Activated CD4-positive, alpha-beta memory T cell treated with anti-CD3 and anti-CD28 coated beads, Interleukin-2, amount 10 ng/mL, durations not matched to agents 7 days and 5 days (primary cell): ENCODE data around the gene COG2. TPM values are rescaled to one million over a fixed set of nuclear protein-coding genes. Genes with fewer than 3 reads are reported as not detected.
"Not testable (repeated sequence)": the region's sequence is repeated elsewhere in the genome, so short reads cannot be mapped to it uniquely, and the experiment has no call there.

Experiments used
- CTCF ChIA-PET: fragments of 350-600 bp; sonication (Branson Sonifier 250); formaldehyde crosslinking; loops from one replicate; lab custom pipeline; 2021; ENCODE audit warnings: antibody characterized with exemption, inconsistent platforms; lab: Charles Lee
- POLR2A ChIA-PET: fragments of 350-600 bp; sonication (Branson Sonifier 250); formaldehyde crosslinking; loops from one replicate; lab custom pipeline; 2021; ENCODE audit warnings: antibody characterized with exemption; lab: Charles Lee
- DNase-seq: peaks from one replicate; pipeline ENCODE4 v3.0.0-alpha.2; 2020
- H3K27ac Mint-ChIP-seq: one replicate; pipeline ENCODE4 v1.8.0; 2021; ENCODE audit warnings: mild to moderate bottlenecking, mixed read lengths
- H3K27me3 Mint-ChIP-seq: one replicate; pipeline ENCODE4 v1.8.0; 2021; ENCODE audit warnings: mixed read lengths
- H3K36me3 Mint-ChIP-seq: one replicate; pipeline ENCODE4 v1.8.0; 2021; ENCODE audit warnings: low read depth, mixed read lengths
- H3K4me1 Mint-ChIP-seq: one replicate; pipeline ENCODE4 v1.8.0; 2021; ENCODE audit warnings: mixed read lengths
- H3K4me3 Mint-ChIP-seq: one replicate; pipeline ENCODE4 v1.8.0; 2021; ENCODE audit warnings: mild to moderate bottlenecking, mixed read lengths
- H3K9me3 Mint-ChIP-seq: one replicate; pipeline ENCODE4 v1.8.0; 2021; ENCODE audit warnings: mixed read lengths
- total RNA-seq, 2 experiments: library from RNA; stranded (reverse); gene quantifications; one replicate each; pipeline ENCODE4 v1.2.3, GENCODE V29; 2021

The COG2 gene
- total RNA-seq, 2 experiments from 2014 or later = 22.3 to 29.1 TPM

DNA sequence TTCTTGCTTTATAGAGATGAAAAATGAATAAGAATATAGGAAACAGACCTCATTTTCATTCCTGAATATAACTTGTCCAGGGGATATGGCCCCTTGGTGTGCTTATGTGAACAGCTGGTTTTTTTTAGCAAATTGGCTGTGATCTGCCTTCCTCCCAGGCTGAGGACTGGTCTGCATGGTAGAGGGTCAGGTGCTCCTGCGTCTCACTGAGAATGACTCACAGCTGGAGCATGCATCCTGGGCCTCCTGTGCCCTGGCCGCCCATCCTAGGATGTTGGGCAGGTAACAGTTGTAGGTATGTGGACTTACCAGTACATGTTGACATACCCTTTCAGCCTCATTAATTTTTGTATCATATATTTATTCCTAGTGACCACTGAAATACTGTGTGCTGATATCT lies 41.9 kb downstream of the COG2 start:
- Mint-ChIP-seq H3K27ac (no peak overlapping the region), H3K4me1 (peaks cover 17% of the 10 kb centered on the region), H3K4me3 (no peak overlapping the region), H3K9me3 (no peaks in the 10 kb centered on the region), H3K36me3 (peaks cover 50% of the 10 kb centered on the region), H3K27me3 (no peaks in the 10 kb centered on the region)
- DNase-seq = no peak
- POLR2A ChIA-PET = no interaction called here
- CTCF ChIA-PET = no interaction called here

DNA sequence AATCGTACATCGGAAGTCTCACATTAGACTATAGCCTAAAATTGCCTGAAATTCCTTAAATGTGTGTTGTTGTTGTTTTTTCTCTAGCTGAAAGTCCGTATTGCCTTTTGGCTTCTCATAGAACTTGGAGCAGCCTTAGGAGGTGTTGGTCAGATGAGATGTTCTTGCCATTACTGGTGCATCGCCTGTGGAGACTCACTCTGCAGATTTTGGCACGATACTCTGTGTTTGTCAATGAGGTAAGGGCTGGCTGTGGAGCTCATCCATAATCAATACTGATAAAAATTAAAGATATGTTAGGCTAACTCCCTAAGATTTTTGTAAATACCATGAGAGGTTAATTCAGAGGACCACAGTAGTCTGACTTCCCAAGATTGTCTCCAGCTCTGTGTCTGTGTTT lies 42.7 kb downstream of the COG2 start:
- Mint-ChIP-seq H3K27ac (no peak overlapping the region), H3K4me1 (peaks cover 17% of the 10 kb centered on the region), H3K36me3 (peaks cover 54% of the 10 kb centered on the region), H3K27me3 (no peaks in the 10 kb centered on the region), H3K9me3 (no peaks in the 10 kb centered on the region), H3K4me3 (no peak overlapping the region)
- ChIA-PET POLR2A (no interaction called here), CTCF (interaction anchor here (0.6 kb wide), 1 partner anchor 23 kb away, joined by 3 read pairs; no protein-coding TSS in a partner anchor)
- DNase-seq = no peak

DNA sequence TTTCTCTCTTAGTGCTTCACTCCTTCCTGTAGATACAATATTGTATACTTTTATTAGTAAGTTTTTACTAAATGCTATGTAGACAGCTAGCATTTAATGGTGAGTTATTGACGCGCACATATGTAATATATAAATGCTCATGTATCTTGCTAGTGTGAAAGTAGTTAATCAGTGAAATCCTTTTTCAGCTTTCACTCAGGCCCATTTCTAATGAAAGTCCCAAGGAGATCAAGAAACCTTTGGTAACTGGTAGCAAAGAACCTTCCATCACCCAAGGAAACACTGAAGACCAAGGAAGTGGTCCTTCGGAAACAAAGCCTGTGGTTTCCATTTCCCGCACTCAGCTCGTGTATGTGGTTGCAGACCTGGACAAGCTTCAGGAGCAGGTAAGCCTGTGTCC lies 44.5 kb downstream of the COG2 start:
- Mint-ChIP-seq H3K4me3 (no peak overlapping the region), H3K4me1 (peaks cover 13% of the 10 kb centered on the region), H3K36me3 (peaks cover 60% of the 10 kb centered on the region), H3K27ac (no peak overlapping the region), H3K27me3 (no peaks in the 10 kb centered on the region), H3K9me3 (no peaks in the 10 kb centered on the region)
- DNase-seq = no peak
- ChIA-PET POLR2A (no interaction called here), CTCF (no interaction called here)

DNA sequence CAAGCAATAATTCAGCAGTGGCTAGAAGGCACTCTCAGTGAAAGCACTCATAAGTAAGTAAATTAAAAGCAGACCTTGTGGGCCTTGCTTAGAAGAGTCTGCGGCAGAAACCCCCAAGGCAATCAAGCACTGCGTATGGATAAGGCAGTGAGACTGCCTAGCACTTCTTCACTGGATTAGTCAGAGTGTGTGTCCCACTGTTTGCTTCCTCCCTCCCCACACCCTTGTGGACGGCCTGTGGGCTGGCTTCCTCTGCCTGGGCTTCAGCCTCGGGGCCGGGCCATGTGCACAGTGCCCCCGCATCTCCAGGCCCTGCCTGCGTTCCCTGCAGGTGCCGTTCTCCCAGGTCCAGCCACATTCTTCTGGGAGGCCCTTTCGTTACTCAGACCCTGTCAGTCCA lies 47.8 kb downstream of the COG2 start:
- Mint-ChIP-seq H3K27ac (no peak overlapping the region), H3K9me3 (no peaks in the 10 kb centered on the region), H3K36me3 (peaks cover 52% of the 10 kb centered on the region), H3K27me3 (no peaks in the 10 kb centered on the region), H3K4me1 (peaks cover 1% of the 10 kb centered on the region), H3K4me3 (no peak overlapping the region)
- no peak for DNase-seq
- ChIA-PET CTCF (no interaction called here), POLR2A (no interaction called here)

DNA sequence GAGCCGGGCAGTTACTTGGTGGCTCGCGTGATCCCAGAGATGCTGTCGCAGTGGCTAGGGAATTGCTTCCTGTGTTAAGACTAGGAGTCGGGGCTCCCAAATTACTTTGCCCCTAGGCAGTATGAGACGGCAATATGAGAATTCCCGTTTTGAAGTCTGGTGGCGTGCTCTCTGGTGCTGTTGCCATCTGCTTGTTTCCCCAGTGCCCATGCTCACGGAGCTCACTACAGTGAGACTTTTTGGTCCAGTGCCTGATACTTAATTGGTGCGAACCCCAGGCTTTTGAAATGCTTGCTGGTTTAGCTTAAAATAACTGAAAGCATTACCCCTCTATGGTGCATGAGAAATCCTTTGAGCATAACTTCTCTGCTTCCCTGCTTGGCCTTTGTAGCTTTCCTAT lies 49.3 kb downstream of the COG2 start:
- H3K36me3 Mint-ChIP-seq = peaks cover 45% of the 10 kb centered on the region
- ChIA-PET CTCF (no interaction called here), POLR2A (interaction anchor here (0.6 kb wide), 1 partner anchor 30 kb away, joined by 3 read pairs; no protein-coding TSS in a partner anchor)
- no peak overlapping the region for H3K27ac Mint-ChIP-seq
- no peaks in the 10 kb centered on the region for H3K9me3 Mint-ChIP-seq
- DNase-seq = no peak
- no peaks in the 10 kb centered on the region for H3K27me3 Mint-ChIP-seq
- H3K4me1 Mint-ChIP-seq = peaks cover 4% of the 10 kb centered on the region
- H3K4me3 Mint-ChIP-seq = no peak overlapping the region

DNA sequence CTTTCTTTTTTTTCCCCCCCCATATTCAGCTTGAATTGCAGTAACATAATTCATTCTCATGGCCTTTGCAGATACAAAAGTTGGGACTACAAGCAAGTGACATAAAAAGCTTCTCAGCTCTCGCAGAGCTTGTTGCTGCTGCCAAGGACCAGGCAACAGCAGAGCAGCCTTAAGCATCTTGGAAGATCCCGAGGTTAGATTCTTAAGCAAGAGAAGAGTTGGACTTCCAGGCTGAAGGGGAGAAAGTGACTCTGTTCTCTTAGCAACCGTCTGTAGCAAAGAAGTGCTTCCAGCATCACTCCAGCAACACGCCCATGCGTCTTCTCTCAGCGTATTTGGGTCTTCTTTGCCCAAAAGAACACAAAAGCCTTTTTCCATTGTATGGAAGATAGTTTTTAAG lies 50.9 kb downstream of the COG2 start:
- Mint-ChIP-seq H3K4me1 (peaks cover 4% of the 10 kb centered on the region), H3K36me3 (peaks cover 35% of the 10 kb centered on the region), H3K27me3 (no peaks in the 10 kb centered on the region), H3K27ac (no peak overlapping the region), H3K9me3 (no peaks in the 10 kb centered on the region), H3K4me3 (no peak overlapping the region)
- DNase-seq = no peak
- ChIA-PET CTCF (no interaction called here), POLR2A (interaction anchor here (0.8 kb wide), 1 partner anchor 280 kb away, joined by 3 read pairs; no protein-coding TSS in a partner anchor)

DNA sequence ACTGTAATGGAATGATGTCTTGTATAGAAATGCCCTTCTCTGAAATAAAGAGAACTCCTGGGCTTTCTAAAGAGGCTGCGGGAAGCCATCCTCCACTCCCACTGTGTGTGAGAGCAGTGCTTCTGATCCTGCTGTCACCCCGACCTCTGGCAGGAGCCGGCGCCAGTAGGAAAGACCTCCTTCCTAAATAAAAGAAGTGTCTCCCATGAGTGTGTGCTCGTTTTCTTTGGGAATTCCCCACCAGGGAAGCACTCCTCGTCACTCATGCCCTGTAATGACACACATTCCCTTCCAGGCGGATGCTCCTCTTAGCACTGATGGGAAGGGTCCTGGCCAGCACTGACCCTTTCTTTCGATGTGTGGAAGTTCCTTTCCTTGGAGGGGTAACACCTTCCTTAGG lies 51.5 kb downstream of the COG2 start:
- H3K4me3 Mint-ChIP-seq = no peak overlapping the region
- no peaks in the 10 kb centered on the region for H3K27me3 Mint-ChIP-seq
- no peak overlapping the region for H3K27ac Mint-ChIP-seq
- ChIA-PET POLR2A (interaction anchor here (0.8 kb wide), 1 partner anchor 279 kb away, joined by 3 read pairs; no protein-coding TSS in a partner anchor), CTCF (no interaction called here)
- no peak for DNase-seq
- H3K9me3 Mint-ChIP-seq = no peaks in the 10 kb centered on the region
- peaks cover 4% of the 10 kb centered on the region for H3K4me1 Mint-ChIP-seq
- peaks cover 33% of the 10 kb centered on the region for H3K36me3 Mint-ChIP-seq

DNA sequence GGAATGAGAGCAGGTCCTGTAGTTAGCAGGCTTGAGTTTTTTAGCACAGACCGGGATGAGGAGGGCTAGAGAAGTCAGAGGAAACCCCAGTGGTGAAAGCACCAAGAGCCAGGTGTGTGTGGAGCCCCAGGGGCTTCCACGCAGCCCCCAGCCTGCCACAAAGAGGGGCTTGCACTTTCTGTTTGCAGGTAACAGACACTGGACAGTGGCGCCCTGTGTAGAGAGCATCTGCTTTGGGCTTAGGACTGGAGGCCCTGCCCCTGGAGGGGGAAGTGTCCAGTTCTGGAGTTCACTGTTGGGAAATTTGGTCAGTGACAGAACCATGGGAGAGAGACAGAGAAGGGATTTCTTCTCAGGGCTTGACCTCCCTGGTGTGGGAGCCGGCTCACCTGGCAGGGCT lies 52.2 kb downstream of the COG2 start:
- DNase-seq = no peak
- Mint-ChIP-seq H3K36me3 (peaks cover 30% of the 10 kb centered on the region), H3K4me3 (no peak overlapping the region), H3K27me3 (peaks cover 2% of the 10 kb centered on the region), H3K4me1 (peaks cover 4% of the 10 kb centered on the region), H3K27ac (no peak overlapping the region), H3K9me3 (no peaks in the 10 kb centered on the region)
- ChIA-PET POLR2A (no interaction called here), CTCF (no interaction called here)

DNA sequence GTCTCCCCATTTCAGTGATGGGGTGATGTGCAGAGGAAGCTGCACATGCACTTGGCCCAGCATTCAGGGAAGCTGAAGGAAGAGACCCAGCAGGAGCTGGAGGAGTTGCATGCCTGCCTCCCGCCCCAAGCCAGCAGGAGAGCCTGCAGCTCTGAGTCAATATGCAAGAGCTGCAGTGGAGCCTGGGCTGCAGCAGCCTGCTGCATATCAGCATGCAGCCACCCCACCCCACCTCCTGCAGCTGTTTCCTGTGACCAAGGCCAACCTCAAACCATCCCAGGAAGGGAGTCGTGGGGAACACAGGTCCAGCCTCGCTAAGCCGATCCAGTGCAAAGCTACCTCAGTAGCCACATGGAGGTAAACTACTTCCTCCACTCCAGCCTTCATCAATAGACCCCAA lies 52.7 kb downstream of the COG2 start:
- peaks cover 4% of the 10 kb centered on the region for H3K27me3 Mint-ChIP-seq
- H3K27ac Mint-ChIP-seq = no peak overlapping the region
- DNase-seq = no peak
- H3K4me1 Mint-ChIP-seq = peaks cover 4% of the 10 kb centered on the region
- peaks cover 25% of the 10 kb centered on the region for H3K36me3 Mint-ChIP-seq
- CTCF ChIA-PET = no interaction called here
- H3K9me3 Mint-ChIP-seq = no peaks in the 10 kb centered on the region
- POLR2A ChIA-PET = no interaction called here
- H3K4me3 Mint-ChIP-seq = no peak overlapping the region

DNA sequence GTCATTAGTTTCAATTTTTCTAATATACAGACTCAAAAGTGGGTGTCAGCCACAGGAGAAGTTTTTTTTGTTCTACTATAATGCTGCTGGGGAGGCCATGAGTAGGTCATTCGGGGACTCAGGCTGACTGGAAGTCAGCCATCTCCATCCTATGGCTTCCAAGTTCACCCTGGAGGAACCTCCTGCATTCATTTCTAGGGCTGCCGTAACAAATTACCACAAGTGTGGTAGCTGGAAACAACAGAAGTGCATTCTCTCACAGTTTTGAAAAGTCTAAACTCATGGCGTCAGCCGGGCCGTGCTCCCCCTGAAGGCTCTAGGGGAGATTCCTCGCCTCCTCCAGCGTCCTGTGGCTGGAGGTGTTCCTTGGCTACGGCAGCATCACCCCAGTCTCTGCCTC lies 53.9 kb downstream of the COG2 start:
- CTCF ChIA-PET = no interaction called here

DNA sequence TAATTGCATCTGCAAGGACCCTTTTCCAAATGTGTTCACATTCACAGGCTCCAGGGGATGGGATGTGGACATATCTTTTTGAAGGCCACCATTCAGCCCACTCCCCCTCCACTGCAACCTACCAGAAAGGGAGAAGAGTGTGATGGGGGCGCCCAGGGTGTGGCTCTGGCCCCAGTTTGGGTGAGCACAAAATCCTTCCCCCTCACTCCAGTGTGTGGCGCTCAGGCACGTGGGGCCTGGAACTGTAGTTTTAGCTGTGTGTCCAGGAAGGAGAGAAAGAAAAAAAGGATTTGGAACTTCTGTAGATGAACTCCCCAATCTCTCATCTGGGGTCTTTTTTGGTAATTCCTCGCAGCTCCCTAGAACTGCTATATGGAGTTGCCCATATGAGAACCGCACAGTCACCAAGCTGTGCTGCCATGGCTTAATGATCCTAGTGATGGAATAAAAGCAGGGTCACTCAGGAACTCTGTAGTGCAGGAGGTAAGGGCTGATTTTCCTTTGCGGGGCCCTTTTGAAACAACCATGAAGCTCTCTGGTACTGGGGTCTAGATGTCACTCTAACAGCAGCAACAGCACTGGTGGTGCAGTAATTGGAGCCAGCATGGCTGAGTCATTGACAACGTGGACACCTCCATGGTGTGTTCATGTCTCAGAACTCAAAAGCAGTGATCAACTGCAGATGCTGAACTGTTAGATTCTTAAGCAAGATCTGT lies 54.6 kb downstream of the COG2 start:
- Mint-ChIP-seq H3K9me3 (no peaks in the 10 kb centered on the region), H3K4me3 (no peak overlapping the region), H3K27me3 (peaks cover 6% of the 10 kb centered on the region), H3K27ac (no peak overlapping the region), H3K36me3 (peaks cover 13% of the 10 kb centered on the region), H3K4me1 (peaks cover 4% of the 10 kb centered on the region)
- POLR2A ChIA-PET = interaction anchor here (1.0 kb wide), 1 partner anchor 54 kb away, joined by 3 read pairs; no protein-coding TSS in a partner anchor
- no peak for DNase-seq
- CTCF ChIA-PET = no interaction called here

More for the DNA sequence above, 53.9 kb downstream of the COG2 start:
- no peak overlapping the region for H3K27ac Mint-ChIP-seq
- H3K9me3 Mint-ChIP-seq = no peaks in the 10 kb centered on the region
- peaks cover 6% of the 10 kb centered on the region for H3K27me3 Mint-ChIP-seq
- POLR2A ChIA-PET = no interaction called here
- H3K4me1 Mint-ChIP-seq = peaks cover 4% of the 10 kb centered on the region
- no peak overlapping the region for H3K4me3 Mint-ChIP-seq
- no peak for DNase-seq
- H3K36me3 Mint-ChIP-seq = peaks cover 20% of the 10 kb centered on the region

DNA sequence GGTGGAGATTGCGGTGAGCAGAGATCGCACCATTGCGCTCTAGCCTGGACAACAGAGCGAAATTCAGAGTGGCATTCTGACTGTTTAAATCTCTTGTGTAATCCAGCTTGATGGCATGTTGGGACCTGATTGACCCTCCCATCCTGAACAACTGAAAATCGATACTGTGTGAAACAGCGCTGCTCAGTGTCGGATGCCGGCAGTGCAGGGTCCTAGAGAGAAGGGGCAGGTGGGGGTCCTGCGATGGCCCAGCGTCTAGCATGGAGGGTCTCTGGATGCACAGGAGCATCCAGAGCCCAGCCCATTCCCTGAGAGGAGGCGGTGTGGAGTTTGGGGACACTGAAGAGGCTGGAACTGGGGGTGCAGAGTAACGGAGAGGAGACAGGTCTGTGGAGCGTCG lies 55.8 kb downstream of the COG2 start:
- Mint-ChIP-seq H3K9me3 (no peaks in the 10 kb centered on the region), H3K27ac (no peak overlapping the region), H3K36me3 (peaks cover 5% of the 10 kb centered on the region), H3K4me3 (no peak overlapping the region), H3K27me3 (peaks cover 9% of the 10 kb centered on the region), H3K4me1 (peaks cover 4% of the 10 kb centered on the region)
- ChIA-PET CTCF (no interaction called here), POLR2A (interaction anchor here (1.0 kb wide), 1 partner anchor 55 kb away, joined by 3 read pairs; no protein-coding TSS in a partner anchor)
- DNase-seq = no peak

DNA sequence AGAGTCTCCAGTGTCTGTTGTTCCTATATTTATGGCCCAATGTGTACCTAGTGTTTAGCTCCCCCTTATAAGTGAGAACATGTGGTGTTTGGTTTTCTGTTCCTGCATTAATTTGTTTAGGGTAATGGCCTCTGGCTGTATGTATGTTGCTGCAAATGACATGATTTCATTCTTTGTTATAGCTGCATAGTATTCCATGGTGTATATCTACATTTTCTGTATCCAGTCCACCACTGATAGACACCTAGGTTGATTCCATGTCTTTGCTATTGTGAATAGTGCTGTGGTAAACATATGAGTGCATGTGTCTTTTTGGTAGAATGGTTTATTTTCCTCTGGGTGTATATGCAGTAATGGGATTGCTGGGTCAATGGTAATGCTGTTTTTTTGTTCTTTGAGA lies 56.7 kb downstream of the COG2 start:
- H3K9me3 Mint-ChIP-seq, POLR2A ChIA-PET, CTCF ChIA-PET, H3K36me3 Mint-ChIP-seq, H3K27me3 Mint-ChIP-seq, DNase-seq, H3K4me1 Mint-ChIP-seq, H3K27ac Mint-ChIP-seq, H3K4me3 Mint-ChIP-seq: not testable (repeated sequence)

DNA sequence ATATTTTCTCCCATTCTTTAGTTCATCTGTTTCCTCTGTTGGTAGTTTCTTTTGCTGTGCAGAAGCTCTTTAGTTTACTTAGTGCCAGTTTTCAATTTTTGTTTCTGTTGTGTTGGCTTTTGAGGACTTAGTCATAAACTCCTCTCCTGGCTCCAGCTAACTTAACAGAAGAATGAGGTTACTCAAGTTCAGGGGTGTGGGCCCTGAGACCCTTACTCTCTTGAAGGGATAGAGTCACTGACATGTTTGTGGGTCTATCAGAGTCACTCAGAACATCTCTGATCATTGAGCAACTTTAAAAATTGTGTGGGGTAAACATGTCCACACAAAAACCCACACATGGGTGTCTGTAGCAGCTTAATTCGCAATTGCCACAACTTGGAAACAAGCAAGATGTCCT lies 57.4 kb downstream of the COG2 start:
- peaks cover 10% of the 10 kb centered on the region for H3K27me3 Mint-ChIP-seq
- ChIA-PET POLR2A (no interaction called here), CTCF (no interaction called here)
- no peaks in the 10 kb centered on the region for H3K9me3 Mint-ChIP-seq
- H3K4me1 Mint-ChIP-seq = peaks cover 2% of the 10 kb centered on the region
- H3K27ac Mint-ChIP-seq = no peak overlapping the region
- no peak overlapping the region for H3K4me3 Mint-ChIP-seq
- no peaks in the 10 kb centered on the region for H3K36me3 Mint-ChIP-seq
- no peak for DNase-seq
